Left forelimb (tissue), 1 donor: ENCODE results near the gene USP15.

Experiments
- DNase-seq: peaks from one replicate; pipeline ENCODE4 v3.0.0-alpha.2; 2018; ENCODE audit warnings: low spot score

The USP15 gene

DNA sequence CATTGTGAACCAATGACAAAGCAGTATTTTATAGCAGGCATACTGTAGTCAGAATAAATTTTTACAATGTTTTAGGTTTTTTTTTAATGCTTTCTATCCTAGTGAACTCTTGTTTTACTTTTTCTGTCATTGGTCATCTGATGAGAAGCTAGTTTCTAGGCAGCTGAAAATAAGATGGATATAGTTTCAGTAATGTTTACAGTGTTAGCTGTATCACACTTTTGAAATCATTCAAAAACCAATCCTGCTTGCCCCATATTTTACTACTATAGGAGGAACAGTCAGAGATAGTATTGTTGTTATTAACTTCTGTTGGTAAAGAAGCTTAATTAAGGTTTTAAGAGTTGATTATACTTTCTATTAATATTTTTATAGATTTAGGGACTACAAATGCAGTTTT is 24.5 kb downstream of the USP15 start:
- no peak for DNase-seq

DNA sequence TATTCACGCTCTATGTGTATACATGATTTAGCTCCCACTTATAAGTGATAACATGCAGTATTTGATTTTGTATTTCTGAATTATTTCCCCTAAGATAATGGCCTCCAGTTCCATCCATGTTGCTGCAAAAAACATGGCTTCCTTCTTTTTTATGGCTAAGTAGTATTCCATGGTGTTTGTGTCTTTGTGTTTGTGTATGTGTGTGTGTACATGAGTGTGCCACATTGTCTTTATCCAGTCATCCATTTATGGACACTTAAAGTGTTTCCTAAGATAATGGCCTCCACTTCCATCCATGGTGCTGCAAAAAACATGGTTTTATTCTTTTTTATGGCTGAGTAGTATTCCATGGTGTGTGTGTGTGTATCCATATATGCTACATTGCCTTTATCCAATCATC is 25.1 kb downstream of the USP15 start:
- no peak for DNase-seq

DNA sequence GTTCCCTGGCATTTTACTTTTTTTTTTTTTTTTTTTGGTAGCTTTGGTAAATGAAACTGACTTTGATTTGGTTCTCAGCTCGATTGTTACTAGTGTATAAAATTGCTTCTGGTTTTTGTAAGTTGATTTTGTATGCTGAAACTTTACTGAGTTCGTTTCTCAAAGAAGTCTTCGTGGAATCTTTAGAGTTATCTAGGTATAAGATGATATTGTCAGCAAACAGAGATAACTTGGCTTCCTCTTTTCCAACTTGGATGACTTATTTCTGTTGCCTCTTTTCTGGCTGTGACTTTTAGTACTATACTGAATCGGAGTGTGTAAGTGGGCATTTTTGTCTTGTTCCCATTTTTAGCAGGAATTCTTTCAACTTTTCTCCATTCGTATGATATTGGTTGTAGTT is 28.1 kb downstream of the USP15 start:
- DNase-seq = no peak

DNA sequence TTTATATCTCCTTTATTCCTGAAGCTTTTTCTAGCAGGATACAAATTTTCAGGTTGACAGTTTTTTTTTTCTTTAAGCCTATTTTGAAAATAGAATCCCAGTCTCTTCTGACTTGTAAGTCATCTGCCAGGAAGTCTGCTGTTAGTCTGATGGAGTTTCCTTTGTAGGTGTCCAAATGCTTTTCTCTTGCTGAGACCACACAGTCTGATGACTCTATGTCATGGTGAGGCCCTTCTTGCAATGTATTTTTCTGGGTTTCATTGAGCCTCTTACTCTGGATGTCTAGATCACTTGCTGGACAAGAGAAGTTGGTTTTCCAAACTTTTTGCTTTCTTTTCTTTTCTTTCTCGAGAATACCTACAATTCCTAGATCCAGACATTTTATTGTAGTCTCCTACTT is 30.6 kb downstream of the USP15 start:
- no peak for DNase-seq

DNA sequence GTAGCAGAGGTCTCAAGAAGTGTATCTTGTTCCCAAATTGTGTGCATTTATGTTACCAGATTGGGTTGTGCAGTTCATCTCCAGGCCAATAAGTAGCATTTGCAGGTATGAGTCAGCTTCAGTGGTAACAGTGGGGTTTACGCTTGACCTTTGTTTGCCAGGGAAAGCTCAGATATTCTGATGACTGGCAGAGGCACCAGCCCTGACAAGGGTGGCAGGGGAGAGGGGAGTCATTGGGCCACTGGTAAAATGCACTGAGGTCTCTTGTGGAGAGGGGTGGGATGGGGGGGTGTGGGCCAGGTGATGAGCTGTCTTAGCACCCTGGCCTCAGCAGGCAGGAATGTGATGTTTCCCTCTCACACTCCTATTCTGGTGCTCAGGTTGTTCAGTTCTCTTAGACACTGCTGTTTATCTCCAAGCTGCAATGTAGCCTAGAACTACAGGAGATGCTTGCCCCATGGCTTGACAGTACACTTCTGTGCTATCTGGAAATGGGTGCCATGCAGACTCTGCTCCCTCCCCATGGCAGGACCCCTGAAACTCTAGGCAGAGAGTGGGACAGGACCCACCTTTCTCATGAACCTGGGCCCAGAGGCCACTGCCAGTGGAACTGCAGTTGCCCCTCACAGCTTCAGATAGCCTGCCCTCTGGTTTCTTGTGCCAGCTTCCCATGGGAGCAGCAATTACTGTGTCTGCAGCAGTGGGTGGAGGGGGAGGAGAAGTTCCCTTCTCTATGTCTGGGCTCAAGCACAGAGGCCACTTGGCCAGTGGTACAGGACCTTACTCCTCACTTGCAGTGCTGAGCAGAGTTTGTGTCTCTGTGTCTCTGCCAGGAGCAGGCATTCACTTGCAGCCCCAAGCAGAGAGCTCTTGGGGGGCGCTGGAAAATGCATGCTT is 31.9 kb downstream of the USP15 start:
- DNase-seq = no peak

DNA sequence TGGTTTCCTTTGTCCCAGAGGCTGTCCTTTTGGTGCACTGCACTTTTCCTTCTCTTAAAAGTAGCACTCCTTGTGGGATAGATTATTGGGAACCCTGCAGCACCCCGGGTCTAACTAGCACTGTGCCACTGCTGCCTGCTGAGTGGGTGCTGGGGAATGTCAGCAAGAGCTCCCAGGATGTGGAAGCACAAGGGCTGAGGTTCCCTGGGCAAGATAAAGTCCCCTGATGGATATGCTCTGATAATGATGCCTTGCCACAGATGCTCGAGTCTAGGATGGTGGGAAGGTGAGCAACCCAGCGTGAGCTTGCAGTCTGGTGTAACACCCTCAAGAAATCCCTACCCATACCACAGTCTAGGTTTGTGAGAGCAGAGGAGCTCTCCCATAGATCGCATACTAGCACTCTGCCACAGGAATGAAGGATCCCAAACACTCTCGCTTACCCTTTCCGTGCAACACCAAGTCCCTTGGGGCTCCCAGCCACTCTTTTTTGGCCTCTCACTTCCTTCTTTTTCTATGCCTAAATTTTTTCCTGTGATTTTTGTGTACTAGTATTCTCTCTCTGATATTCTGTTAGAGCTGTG is 32.6 kb downstream of the USP15 start:
- no peak for DNase-seq

DNA sequence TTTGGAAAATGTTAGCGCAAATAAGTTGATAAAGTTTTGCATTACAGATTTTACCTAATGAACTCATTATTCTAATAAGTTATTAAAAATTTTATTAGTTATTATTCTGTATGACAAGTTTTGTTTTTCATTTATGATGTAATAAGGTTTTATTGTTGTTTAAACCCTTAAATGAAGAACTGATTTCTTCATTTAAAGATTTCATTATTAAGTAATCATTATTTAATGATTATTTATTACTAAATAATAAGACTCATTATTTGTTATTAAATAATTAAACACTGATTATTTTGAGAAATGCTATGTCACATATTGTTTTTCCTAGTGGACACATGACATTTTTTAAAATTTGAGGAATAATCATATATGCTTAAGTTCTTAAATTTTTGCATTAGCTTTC is 34.2 kb downstream of the USP15 start:
- DNase-seq = no peak

DNA sequence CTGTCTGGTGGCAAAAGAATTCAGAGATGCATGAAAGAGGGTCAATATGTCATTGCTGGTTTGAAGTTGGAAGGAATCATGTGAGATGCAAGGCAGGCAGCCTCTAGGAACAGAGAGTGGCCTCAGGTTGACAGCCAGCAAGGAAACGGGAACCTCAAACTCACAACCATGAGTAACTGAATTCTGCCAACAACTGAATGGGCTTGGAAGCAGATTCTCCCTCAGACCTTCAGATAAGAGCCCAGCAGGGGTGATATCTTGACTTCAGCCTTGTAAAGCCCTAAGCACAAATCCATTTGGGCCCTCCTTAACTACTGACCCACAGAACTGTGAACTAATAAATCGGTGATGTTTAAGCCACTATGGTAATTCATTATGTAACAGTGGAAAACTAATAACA is 35.8 kb downstream of the USP15 start:
- no peak for DNase-seq

DNA sequence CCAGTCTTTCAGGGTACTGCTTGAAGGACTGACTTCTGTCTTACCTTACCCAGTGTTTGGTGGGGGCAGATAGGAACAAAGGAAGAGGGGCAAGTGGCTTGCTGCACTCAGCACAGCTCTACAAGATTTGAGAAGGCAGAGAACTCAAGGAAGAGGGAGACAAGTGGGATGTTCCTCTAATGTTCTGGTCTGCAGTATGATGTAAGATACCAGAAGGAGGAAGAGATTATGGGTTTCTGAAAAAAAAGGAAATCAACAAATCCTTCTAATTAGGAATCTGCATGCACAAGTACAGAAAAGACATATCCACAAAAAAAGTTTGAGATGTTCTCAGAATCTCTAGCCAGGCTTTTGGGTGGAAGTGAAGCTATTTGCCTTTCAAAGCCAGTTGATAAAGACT is 37.1 kb downstream of the USP15 start:
- DNase-seq = no peak

DNA sequence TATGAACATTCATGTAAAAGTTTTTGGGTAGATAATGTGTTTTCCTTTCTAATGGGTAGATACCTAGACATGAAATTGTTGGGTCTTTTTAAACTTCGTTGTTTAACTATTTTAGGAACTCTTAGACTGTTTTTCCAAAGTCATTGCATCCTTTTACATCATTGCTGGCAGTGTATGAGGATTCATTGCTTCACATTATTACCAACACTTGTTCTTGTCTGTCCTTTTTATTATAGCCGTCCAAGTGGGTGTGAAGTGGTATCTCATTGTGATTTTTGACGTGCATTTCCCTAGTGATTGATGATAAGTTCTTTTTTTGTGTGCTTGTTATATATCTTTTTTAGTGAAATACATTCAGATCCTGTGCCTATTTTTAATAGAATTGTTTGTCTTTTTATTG is 39.4 kb downstream of the USP15 start:
- DNase-seq = no peak

DNA sequence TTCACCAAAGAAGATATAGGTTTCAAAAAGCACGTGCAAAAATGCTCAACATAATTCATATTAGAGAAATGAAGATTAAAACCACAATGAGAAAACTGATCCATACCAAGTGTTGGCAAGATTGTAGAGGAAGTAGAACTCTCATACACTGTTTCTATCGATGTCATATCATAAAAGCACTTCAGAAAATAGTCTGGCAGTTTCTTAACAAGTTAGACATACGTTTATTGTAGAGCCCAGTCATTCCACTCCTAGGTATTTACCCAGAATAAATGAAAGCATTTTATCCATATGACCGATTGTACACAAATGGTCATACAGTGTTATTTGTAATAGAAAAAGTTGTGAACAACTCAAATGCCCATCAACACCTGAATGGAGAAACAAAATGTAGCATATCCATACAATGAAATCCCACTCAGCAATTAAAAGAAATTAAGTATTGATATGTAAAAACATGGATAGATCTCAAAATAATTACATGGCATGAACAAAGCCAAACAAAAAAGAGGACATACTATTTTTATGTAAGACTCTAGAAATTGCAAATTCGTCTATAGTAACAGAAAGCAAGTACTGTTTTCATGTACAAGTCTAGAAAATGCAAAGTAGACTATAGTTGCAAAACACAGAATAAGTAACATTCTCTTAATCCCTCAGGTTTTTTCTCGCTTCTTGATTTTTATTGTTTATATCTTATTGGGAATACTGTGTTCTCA is 41.0 kb downstream of the USP15 start:
- no peak for DNase-seq

DNA sequence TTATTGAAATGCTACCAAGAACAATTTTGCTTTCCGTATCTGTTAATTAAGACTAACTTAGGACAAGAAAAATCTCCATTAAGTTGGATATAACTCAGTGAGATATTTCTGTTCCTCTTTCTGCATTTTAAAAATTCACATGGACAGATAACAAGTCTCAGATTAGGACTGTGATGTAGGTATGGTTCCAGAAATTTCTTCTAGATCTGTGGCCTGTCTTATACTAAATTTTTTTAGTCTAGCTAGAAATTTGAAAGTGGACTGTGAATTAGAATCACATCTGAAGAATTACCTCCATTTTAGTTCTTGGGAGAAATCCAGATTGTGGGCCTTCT is 41.6 kb downstream of the USP15 start:
- DNase-seq = no peak

DNA sequence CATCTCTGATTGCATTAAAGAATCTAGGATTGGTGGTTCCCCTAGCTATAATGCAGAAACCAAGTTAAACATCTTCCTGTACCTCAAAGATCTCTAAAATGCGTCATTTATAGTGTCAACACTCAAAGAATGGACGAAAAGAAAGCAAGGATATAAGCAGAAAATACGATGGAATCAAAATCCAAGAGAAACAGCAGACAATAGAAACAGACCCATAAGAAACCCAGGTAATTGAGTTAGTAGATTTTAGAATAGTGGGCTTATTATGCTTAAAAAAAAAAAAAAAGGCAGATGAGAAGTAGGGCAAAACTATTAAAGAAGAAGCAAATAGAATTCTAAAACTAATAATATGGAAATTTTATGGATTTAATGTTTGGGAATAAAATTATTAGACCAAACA is 44.4 kb downstream of the USP15 start:
- DNase-seq = no peak

DNA sequence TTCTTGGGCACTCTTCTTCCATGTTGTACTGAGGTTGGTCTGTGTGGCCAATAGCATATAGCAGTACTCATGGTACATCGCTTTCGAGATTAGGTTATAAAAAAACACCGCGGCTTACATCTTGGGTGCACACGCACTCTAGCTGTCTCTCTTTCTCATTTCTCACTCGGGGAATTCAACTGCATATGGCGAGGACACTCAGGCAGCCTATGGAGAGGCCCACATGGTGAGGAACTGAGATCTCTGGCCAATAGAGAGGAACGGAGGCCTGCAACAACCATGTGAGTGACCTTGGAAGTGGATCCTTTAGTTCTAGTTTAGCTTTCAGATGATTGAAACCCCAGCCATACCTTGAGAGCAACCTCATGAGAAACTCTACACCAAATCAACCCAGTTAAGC is 45.6 kb downstream of the USP15 start:
- DNase-seq = no peak

DNA sequence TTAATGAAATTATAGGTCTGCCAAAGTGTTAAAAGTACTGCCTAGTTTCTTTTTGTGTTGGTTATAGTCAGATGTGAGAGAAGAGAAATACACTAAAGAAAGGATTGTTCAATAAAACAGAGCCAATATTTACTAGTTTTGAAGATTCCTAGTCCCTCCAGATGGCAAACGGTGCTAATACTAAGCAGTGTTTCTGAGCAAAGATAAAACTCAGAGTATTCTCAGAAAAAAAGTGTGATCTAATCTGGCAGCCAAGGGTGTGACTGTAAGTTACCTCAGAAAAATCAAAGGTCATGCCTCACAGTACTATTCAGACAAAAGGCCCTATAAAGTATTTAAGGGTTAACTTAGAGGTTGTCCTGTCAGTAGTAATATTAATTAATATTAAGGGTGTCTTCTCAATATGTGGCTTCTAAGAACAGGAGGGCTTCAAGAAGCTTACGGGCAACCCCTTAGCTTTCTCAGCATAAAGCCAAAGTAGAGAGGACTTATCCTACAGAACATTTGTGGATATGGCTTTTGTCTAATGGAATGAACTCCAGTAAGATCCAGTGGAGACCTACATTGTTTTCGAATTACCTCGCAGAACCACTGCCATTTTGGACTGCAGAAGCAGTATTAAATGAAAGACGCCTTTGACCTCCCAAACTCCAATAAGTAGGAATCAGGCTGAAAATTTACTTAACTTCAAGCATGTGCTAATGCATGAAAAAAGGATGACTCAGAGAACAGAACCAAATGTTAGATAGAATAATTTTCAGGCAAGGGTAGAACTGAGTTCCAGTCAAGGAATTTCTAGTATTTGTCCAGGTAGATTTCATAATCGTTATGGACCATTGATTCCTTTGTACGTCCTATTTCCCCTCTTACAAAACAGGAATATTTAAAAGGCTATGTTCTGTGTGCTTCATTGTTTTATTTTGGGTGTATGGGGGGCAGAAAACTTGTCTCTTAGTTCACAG is 46.6 kb downstream of the USP15 start:
- no peak for DNase-seq

DNA sequence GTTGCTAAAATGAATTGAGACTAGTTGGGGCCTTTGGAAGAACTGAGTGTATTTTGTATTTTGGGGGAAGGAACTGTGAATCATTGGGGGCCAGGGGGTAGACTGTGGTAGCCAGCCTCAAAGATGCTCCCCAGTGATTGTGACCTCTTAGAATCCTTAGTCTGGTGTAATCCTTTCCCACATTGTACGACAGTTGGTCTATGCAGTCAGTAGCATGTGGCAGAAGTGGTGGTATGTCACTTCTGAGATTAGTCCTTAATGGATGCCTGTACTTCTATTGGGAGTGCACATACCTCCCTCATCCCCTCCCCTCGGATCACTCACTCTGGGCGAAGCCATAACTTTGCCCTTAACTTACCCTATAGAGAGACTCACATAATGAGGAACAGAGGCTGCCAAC is 48.0 kb downstream of the USP15 start:
- no peak for DNase-seq

DNA sequence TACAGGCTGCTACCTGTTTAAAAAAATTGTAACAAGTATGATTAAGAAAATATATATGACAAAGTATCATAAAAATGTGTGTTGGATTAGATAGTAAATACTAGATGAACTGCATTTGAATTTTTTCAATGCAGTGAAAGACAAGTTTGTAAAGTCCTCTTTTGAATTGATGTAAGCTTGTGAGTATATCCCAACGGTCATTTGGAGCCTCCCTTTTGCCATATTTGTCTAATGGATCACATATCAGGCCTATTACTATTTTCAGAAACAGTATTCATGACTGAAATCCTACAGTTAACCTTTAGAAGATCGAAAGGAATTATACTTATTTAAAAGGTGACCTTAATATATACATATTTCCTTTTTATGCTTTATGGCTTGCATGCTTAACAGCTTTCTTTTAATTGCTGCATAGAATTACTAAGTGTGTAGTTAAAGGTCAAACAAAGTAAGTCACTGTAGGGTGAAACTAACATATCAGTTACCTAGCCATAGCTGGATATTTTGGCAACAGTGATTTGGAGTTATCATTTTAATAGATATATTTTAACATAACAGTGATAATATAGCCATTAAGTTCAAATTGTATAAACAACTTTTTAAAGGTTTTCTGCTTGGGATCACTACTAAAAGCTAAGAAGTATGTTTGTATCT is 53.6 kb downstream of the USP15 start:
- no peak for DNase-seq

DNA sequence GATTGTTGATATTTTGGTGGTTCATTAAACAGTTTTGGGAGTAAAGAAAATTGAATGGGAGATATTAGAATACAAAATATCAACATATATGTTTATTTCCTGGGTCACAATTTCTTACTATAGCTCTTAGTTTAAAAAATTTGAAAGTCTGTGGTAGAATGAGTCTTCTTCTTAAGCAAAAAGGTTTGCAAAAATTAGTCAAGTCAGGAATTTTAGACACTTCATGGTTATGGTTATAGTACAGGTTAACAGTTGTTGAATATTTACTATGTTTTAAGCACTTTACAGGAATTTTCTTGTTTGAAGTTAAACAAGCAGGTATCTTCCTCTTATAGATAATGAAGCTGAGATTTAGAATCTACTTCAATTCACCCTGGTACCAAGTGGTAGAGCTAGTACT is 56.8 kb downstream of the USP15 start:
- DNase-seq = no peak

DNA sequence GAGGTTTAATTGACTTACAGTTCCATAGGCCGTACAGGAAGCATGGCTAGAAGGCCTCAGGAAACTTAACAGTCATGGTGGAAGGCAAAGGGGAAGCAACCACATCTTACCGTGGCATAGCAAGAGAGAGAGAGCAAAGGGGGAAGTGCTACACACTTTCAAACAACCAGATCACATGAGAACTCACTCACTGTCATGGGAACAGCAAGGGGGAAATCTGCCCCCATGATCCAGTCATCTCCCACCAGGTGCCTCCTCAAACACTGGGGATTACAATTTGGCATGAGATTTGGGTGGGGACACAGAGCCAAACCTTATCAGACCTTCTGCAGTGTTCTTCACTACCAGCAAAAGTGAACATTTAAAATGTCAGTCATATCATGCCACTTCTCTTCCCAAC is 58.9 kb downstream of the USP15 start:
- no peak for DNase-seq

DNA sequence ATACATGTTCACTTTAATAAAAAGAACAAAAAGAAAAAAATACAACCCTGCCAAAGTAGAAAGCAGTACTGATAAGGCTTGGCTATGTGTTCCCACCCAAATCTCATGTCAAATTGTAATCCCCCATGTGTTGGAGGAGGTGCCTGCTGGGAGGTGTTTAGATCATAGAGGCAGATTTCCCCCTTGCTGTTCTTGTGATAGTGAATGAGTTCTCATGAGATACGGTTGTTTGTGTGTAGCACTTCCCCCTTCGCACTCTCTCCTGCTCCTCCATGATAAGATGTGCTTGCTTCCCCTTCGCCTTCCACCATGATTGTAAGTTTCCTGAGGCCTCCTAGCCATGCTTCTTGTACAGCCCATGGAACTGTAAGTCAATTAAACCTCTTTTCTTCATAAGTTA is 59.9 kb downstream of the USP15 start:
- DNase-seq = no peak

DNA sequence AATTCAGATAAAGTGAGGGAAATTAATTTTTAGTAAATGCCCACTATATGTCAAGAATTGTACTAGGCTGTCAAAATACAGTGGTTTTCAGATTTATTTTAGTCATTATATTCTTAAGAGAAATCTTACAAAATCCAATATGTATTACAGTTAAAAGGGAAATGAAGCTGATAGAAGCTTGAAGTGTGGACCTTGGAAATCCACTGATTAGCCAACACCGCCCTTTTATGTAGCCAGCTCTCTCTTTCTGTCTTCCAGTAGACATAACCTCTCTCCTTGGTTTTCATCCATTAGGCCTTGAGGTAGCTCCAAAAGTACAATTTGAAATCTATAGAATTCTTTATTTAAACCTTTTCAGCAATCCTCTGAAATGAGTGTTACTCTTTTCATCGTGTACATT is 63.2 kb downstream of the USP15 start:
- no peak for DNase-seq
